Iris pigment epithelial cell (primary cell): ENCODE results near the gene GPR146.
"Not testable (repeated sequence)": the region's sequence is repeated elsewhere in the genome, so short reads cannot be mapped to it uniquely, and the experiment has no call there.

Experiments
- DNase-seq: peaks from one replicate; pipeline ENCODE4 v3.0.0-alpha.2; 2011; ENCODE audit warnings: low read depth

The GPR146 gene

DNA sequence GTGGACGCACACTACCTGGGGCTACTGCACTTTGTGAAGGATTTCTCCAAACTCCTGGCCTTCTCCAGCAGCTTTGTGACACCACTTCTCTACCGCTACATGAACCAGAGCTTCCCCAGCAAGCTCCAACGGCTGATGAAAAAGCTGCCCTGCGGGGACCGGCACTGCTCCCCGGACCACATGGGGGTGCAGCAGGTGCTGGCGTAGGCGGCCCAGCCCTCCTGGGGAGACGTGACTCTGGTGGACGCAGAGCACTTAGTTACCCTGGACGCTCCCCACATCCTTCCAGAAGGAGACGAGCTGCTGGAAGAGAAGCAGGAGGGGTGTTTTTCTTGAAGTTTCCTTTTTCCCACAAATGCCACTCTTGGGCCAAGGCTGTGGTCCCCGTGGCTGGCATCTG lies 14.0 kb downstream of the GPR146 start:
- DNase-seq, result no peak

DNA sequence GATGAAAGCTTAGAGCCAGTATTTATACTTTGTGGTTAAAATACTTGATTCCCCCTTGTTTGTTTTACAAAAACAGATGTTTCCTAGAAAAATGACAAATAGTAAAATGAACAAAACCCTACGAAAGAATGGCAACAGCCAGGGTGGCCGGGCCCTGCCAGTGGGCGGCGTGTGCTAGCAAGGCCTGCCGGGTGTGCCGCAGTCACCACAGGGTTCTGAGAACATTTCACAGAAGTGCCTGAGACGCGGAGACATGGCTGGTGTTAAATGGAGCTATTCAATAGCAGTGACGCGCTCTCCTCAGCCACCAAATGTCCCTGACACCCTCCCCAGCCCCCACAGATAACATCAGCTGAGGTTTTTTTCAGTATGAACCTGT lies 14.5 kb downstream of the GPR146 start:
- no peak for DNase-seq

DNA sequence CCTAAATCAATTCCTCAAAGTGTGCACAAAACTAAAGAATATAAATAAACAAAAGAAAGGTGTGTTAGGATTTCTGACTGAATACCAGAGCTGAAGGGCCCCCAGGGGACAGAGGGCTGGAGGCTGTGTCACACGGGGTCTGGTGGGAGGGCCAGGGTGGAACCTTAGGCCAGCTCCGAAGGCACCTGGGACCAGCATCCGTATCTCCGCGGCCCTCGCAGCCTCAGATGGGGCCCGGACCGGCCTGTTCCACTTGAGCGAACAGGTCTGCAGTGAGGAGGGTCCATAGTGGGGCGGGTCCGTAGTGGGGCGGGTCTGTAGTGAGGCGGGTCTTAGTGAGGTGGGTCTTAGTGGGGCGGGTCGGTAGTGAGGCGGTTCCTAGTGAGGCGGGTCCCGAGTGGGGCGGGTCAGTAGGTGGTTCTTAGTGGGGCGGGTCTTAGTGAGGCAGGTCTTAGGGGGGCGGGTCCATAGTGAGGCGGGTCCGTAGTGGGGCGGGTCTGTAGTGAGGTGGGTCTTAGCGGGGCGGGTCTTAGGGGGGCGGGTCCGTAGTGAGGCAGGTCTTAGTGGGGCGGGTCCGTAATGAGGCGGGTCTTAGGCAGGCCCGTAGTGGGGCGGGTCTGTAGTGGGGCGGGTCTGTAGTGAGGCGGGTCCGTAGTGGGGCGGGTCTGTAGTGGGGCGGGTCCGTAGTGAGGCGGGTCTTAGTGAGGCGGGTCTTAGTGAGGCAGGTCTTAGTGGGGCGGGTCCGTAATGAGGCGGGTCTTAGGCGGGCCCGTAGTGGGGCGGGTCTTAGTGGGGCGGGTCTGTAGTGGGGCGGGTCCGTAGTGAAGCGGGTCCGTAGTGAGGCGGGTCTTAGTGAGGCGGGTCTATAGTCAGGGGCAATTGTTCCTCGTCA lies 15.1 kb downstream of the GPR146 start:
- DNase-seq, result peak; percentile 43

DNA sequence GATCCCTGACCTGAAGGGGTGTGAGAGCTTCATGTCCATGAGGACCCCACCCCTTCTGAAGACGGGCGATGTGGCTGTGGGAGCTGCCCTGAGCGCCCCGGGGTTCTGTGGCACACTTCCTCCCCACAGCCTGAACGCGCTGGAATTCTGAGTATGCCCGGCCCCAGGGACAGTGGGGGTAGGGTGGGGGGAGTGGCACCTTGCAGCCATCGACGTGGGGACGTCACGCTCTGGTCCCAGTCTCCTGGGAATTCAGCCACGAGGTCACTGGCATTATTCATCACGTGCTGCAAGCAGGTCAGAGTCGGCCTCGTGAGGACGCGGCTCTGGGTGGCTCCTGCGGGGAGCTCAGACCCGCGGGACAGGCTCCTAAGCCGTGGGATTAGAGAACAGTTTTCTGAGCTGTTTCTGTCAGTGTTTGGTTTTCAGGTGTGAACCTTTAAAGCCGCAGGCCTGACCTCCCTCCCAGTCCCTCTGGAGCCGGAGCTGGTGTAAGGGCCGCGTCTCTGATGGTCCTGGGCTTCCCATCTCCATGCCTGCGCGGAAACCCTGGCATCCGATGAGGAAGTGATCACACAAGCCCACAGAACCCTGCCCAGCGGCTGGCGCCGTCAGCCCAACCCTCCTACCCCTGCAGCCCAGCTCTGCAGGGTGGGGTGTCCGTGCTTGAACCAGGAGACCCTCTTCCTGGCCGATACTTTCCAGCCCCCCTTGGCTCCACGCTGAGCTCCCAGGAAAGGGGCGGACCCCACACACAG lies 16.1 kb downstream of the GPR146 start:
- peak; percentile 18 for DNase-seq

DNA sequence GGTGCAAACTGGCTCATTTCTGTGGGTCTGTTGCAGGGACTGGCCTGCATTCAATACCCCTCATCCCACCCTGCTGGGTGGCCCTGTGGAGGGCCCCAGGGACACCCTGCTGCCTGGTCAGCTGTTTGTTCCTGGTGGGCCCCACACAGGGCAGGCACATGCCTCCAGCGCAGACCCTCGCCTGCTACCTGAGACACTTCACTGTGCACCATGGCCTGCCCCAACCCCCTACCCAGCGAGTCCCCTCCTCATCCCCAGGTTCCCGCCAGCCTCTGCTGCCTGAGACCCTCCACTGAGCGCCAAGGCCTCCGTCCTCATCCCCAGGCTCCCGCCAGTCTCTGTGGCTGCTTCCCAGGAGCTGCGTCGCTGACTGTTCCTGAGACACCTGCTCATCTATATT lies 16.8 kb downstream of the GPR146 start:
- DNase-seq, result no peak

DNA sequence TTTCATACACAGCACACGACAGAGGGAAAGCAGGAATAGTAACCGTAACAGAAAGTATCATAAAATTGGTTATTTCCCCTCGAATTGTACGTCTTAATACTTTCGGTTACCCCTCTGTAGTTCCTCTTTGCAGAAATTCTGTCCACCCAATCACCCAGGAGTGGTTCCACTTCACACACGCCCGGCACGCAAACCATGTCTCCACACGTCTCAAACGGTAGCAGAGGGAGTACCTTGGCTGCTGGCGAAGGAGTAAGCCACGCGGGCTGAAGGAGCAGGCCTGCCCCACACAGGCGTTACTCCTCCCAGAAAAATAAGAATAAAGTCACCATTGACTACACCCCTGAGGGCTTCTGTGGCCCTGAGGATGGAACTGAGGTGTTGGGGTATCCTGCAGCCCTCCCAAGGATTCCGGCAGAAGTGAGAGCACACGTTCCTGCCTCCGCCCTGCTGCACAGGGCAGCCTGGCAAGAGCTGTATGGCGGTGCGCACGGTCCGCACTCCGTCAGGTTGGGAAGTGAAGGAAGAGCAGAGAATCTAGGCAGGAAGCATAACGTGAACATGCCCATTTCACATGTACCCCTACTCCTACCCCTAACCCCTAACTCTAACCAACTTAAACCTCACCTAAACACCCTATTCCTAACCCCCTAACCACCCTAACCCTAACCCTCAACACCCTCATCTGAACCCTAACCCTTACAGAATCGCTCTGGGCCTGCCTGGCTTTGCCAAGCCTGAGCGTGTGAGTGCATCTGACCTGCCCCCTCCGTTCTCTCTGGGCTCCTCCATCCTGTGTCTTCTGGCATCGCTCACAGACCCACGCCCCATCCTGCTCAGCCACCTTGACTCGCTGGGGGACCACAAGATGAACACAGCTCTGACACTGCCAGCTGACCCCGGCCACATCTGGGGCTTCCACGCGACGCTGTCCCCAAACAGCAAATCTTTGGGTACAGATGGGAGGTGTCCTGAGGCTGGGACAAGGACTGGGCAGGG lies 18.2 kb downstream of the GPR146 start:
- DNase-seq, result no peak

DNA sequence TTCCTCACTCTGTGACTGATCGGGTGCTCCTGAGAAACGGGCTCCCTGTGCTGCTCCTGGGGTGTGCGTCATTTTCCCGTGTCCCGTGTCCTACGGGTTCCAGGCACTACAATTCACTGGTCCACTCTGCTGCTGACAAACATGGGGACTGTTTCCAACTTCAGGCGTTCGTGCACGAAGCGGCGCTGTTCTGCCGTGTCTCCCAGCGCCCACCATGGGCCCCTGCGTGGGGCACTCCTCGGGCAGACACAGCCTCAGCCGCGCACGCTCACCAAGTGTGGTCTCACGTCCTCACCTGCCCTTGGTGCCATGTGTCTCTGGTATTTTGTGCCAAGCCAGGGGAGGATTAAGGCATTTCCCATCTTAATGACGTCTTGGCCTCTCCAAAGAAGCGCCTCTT lies 19.0 kb downstream of the GPR146 start:
- DNase-seq, result no peak

DNA sequence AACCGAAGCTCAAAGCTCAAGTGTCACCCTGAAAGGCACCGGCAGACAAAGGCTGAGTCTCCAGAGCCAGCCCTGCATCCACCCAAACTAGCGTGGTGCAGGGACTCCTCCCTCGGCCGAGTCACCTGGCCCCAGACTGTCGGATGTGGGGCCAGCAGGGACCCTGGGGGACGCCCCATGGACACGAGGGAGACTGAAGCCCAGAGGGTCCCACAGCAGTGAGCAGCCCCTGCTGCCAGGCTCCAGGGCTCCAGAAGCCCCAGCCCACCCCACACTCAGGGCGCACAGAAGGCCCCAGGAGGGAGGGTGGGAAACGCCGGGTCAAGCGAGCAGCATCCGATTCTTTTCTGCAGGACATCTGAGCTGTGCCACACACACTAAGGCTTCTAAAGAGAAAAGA lies 20.2 kb downstream of the GPR146 start:
- no peak for DNase-seq

DNA sequence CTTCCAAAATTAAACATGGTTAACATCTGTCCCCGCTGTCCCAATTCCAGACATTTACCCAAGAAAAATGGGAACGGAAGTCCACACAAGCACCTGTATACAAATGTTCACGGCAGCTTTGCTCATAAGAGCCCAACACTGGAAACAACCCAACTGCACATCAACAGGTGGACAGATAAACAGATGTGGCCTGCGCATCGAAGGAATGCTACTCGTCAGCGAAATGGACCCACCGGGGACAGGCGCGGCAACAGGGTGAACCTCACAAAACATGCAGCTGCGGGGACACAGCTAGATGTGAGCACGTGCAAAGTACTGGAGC lies 20.9 kb downstream of the GPR146 start:
- DNase-seq, result no peak

DNA sequence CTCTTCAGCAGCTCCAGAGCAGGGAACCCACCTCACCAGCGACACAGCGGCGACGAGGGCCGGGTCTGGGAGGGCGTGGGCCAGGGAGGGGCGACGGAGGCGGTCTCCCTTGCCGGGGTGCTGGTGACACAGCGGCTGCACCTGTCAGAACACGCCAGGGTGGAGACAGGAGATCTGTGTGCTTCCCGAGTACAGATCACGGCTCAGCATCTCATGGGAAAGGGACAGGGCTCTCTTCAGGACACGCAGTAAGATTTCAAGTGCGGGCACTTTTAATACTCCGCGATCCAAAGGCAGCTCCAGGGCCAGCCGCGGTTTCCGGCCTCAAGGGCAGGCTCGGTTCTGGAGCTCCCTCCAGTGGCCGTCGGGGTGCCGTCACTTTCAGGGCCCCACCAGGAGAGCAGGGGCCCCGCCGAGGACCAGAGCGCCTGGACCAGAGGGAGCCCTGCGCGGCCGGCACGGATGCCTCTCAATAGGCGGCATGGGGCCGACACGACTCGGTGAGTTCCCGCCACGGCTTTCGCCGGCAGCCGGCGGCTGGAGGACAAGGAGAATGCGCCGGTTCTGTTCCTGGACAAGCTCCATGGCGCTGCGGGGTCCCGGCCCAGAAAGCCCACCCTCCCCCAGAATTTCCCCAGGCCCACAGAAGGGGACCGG lies 21.4 kb downstream of the GPR146 start:
- DNase-seq, result peak; percentile 61

DNA sequence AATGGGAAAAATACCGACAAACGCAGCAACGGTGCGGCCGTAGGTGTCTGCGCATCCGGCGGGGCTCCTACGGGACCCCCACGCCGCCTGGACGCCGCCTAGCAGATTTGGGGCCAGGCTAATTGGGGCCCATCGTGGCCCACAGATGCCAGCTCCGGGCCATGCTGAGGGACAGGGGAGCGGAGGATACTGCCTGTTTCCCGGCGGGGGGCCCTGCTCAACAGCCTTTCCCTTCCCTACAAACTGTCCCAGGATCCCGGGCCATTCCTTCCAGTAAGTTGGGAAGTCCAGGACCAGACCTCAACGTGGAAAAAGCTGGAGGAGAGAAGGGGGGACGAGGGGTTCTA lies 21.9 kb downstream of the GPR146 start:
- no peak for DNase-seq

DNA sequence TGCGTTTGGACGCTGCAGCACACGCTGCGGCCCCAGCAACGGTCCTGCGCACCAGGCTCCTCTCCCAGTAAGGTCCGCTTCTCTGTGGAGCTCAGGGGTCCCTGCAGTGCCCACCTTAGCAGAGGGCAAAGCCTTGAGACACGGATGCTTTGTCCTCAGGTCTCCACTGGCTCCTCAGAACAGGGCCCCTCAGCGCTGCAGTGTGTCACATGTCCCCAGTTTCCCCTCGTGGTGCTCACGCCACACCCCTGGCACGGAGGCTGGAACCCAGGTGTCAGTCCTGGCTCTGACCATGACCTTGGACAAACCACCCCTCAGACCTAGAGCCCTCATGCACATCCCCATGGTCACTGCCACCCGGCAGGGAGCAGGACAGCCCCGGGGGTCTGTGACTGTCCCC lies 23.7 kb downstream of the GPR146 start:
- no peak for DNase-seq

DNA sequence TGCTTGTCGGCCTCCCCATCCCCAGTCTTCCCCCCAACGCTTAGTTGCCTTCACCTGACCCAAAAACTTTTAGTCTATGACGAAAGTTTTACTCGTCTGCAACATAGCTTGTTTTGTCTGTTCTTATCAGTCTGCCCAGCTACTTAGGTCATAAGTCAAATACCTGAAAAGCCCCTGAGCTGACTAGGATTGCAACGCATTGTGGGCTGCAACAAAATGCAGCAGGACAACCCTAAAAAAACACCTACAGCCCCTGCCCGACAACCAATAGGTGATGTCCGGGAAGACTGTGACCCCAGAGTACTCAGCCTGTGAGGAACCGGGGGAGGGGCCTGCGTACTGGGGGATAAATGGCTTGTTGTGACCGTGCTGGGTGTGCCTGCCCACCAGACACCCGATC lies 24.3 kb downstream of the GPR146 start:
- no peak for DNase-seq

DNA sequence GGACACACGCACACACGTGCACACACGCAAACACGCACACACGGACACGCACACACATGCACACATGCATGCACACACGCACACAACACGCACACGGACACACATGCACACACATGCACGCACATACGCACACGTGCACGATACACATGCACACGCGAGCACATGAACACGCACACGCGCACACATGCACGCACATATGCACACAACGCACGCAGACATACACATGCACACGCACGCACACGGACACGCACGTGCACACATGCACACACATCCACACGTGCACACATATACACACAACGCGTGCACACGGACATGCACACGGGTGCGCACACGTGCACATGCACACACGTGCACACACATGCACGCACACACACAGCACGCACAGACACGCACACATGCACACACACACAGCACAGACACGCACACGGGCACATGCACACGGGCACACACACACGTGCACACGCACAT lies 26.2 kb downstream of the GPR146 start:
- DNase-seq, result no peak

DNA sequence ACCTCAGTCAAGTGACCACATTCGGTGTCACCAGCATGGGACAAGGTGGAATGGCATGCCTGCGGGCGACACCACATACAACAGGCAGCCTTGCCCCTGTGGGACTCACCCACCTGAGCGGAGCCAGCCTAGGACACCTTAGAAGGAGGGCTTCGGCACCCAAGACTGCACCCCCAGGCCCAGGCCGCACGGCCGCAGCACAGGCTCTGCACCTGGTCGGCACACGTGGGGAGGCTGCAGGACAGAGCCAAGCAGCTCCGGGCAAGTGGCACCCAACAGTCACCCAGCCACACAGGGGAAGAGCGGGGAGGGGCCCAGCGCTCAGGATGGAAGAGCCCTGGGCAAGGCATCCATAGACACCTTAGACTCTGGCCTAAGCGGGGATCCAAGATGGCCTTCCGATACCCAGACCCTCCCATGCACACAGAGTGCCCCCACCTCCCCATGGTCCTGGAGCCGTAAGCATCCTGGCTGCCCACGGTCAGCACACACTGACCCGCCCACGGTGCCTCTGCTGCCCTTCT lies 27.4 kb downstream of the GPR146 start:
- no peak for DNase-seq

DNA sequence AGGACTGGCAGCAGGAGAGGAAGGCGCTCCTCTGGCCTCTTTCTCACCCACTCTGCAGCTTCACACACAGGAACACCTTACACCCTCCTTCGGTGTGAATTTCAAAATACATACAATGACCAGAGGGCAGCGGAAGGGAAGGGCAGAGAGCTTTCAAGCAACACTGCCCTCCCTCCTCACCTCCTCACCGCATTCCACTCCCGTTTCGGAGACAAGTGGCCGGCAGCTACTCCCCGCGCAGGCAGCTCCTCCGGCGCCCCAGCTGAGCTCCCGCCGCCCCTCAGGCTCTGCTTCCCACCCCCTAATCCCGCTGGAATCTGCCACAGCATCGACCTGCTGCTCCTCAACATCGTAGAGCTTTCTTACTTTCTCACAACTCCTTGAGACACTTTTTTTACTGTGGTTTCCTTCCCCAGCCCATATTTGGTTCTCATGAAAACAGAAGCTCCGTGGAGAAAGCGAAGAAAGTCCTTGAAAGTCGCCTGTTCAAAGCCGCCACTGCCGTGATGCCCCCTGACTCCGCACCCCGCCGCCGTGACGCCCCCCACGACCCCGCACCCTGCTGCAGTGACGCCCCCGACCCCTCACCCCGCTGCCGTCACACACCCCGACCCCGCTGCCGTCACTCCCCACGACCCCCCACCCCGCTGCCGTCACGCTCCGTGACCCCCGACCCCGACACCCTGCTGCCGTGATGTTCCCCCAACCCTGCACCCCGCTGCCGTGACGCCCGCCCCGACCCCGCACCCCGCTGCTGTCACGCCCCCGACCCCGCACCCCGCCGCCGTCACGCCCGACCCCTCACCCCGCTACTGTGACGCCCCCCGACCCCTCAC lies 29.0 kb downstream of the GPR146 start:
- peak; percentile 19 for DNase-seq

DNA sequence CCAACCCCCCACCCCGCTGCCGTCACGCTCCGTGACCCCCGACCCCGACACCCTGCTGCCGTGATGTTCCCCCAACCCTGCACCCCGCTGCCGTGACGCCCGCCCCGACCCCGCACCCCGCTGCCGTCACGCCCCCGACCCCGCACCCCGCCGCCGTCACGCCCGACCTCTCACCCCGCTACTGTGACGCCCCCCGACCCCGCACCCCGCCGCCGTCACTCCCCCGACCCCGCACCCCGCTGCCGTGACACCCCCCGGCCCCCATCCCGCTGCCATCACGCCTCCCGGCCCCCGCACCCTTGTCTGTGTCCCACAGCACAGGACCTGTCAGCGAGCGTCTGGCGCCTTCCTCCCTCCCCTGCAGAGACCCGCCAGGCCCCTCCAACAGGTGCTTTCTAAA lies 29.7 kb downstream of the GPR146 start:
- not testable (repeated sequence) for DNase-seq

DNA sequence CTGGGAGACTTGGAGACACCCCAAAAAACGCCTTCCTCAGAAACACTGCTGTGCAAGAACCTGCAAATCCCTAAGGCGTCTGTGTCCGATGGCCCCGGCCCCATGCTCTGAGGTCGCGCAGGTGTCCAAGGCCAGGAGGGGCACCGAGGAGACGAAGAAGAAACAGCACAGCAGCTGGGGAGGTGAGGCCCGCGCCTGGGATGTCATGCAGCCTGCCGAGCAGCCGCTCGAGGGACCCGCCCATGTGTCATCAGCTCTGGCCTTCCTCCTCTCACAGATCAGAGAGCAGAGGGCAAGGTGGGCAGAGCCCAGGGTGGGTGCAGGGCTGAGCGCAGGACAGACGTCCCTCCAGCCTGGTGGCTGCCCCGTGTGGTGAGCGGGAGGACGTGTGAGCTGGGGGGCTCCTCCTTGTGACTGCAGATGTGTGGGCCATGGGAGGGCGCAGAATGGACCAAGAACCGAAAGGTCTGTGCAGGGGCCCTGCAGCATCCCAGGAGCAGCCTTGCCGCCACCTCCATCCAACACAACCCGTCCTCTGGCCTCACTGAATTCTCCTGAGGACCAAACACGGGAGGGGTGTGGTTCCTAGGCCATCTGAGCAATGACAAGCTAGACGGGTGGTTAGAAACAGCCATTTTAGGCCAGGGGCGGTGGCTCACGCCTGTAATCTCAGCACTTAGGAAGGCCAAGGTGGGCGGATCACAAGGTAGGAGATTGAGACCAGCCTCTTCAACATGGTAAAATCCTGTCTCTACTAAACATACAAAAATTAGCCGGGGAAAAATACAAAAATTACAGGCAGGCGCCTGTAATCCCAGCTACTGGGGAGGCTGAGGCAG lies 30.5 kb downstream of the GPR146 start:
- DNase-seq, result no peak

DNA sequence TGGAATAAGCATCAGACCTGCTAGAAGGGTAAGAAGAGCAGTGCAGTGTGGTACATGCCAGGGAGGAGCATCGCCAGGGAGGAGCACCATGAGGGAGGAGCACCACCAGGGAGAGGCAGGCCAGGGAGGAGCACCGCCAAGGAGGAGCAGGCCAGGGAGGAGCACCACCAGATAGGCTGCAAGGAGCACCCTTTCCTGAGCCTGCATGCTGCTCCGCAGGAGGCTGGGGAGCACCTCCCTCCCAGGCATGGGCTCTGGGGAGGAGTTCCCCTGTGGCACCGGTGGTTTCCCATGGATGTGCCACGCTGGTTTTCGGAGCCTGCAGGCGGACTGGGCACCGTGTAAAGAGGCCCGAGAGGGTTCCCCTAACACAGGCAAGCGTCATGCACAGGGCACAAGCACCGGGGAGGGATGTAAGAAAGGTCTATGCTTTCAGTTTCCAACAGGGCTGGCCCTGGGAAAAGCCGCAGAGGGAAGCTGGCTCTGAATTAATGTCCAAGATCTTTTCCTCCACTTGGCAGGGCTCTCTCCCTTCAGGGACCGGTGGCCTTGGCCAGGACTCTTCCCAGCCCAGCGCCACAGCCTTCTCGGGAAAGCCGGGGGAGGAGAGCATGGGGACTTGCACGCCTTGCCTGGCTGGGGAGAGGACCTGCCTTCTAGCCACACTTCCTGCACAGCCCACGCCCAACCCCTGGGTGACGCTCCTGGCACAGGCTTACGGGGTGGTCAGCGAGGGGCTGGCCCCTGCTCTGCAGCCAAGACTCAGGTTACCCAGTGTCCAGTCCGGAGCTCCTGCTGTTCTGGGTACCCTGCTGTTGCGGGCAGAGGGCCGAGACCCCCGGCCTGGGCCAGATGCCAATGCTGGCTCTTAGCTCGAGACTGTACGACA lies 32.1 kb downstream of the GPR146 start:
- DNase-seq, result no peak
